Neuron (in vitro differentiated cells): ENCODE data around the gene MAST3.

ENCODE experiments used
- H2AFZ ChIP-seq: one replicate; pipeline ENCODE4 v1.6.1; 2013; ENCODE audit warnings: low read depth, mild to moderate bottlenecking, inconsistent platforms, low read length, moderate library complexity
- H3K27me3 ChIP-seq: one replicate; pipeline ENCODE4 v1.6.1; 2013; ENCODE audit warnings: low read length; ENCODE audit not compliant: insufficient read depth
- H3K36me3 ChIP-seq: one replicate; pipeline ENCODE4 v1.6.1; 2013; ENCODE audit warnings: low read length; ENCODE audit not compliant: insufficient read depth
- H3K4me1 ChIP-seq: one replicate; pipeline ENCODE4 v1.6.1; 2013; ENCODE audit warnings: low read length; ENCODE audit not compliant: insufficient read depth
- H3K4me3 ChIP-seq: 2 replicates; pipeline ENCODE4 v1.5.1; 2013; ENCODE audit warnings: mild to moderate bottlenecking, low read length, moderate library complexity
- H3K9me3 ChIP-seq: one replicate; pipeline ENCODE4 v1.6.1; 2013; ENCODE audit warnings: low read length

The MAST3 gene

GRCh38 chr19:18122424-18122823, 24.8 kb downstream of the MAST3 start:
- Histone ChIP-seq H2AFZ (no peak overlapping the region), H3K27me3 (no peaks in the 10 kb centered on the region), H3K4me1 (peaks cover 12% of the 10 kb centered on the region), H3K9me3 (no peaks in the 10 kb centered on the region), H3K4me3 (no peak overlapping the region), H3K36me3 (peaks cover 23% of the 10 kb centered on the region)

- Histone ChIP-seq H3K4me1 (peaks cover 11% of the 10 kb centered on the region), H3K36me3 (peaks cover 23% of the 10 kb centered on the region), H3K27me3 (no peaks in the 10 kb centered on the region), H2AFZ (no peak overlapping the region), H3K4me3 (no peak overlapping the region), H3K9me3 (no peaks in the 10 kb centered on the region)
Measured at GRCh38 chr19:18122860-18123795, 25.6 kb downstream of the MAST3 start.

GRCh38 chr19:18123819-18124218, 26.2 kb downstream of the MAST3 start:
- Histone ChIP-seq H3K9me3 (no peaks in the 10 kb centered on the region), H3K4me1 (peaks cover 7% of the 10 kb centered on the region), H3K4me3 (no peak overlapping the region), H3K27me3 (no peaks in the 10 kb centered on the region), H2AFZ (no peak overlapping the region), H3K36me3 (peaks cover 27% of the 10 kb centered on the region)

GRCh38 chr19:18126097-18126496, 28.5 kb downstream of the MAST3 start:
- Histone ChIP-seq H2AFZ (no peak overlapping the region), H3K36me3 (peaks cover 44% of the 10 kb centered on the region), H3K9me3 (no peaks in the 10 kb centered on the region), H3K27me3 (no peaks in the 10 kb centered on the region), H3K4me1 (no peaks in the 10 kb centered on the region), H3K4me3 (no peak overlapping the region)

GRCh38 chr19:18128044-18128443, 30.5 kb downstream of the MAST3 start:
- Histone ChIP-seq H3K27me3 (no peaks in the 10 kb centered on the region), H3K36me3 (peaks cover 51% of the 10 kb centered on the region), H3K9me3 (no peaks in the 10 kb centered on the region), H3K4me1 (no peaks in the 10 kb centered on the region), H3K4me3 (no peak overlapping the region), H2AFZ (no peak overlapping the region)

GRCh38 chr19:18128805-18129204, 31.2 kb downstream of the MAST3 start:
- Histone ChIP-seq H3K4me3 (no peak overlapping the region), H2AFZ (no peak overlapping the region), H3K9me3 (no peaks in the 10 kb centered on the region), H3K27me3 (no peaks in the 10 kb centered on the region), H3K36me3 (peaks cover 49% of the 10 kb centered on the region), H3K4me1 (no peaks in the 10 kb centered on the region)

GRCh38 chr19:18130523-18131242, 33.1 kb downstream of the MAST3 start:
- no peak overlapping the region for H2AFZ ChIP-seq
- H3K4me1 ChIP-seq = no peaks in the 10 kb centered on the region
- no peaks in the 10 kb centered on the region for H3K27me3 ChIP-seq
- H3K9me3 ChIP-seq = no peaks in the 10 kb centered on the region
- H3K36me3 ChIP-seq = peaks cover 47% of the 10 kb centered on the region
- H3K4me3 ChIP-seq = no peak overlapping the region

GRCh38 chr19:18131841-18132596, 34.4 kb downstream of the MAST3 start:
- no peak overlapping the region for H3K4me3 ChIP-seq
- peaks cover 50% of the 10 kb centered on the region for H3K36me3 ChIP-seq
- H3K4me1 ChIP-seq = no peaks in the 10 kb centered on the region
- H3K9me3 ChIP-seq = no peaks in the 10 kb centered on the region
- H2AFZ ChIP-seq = no peak overlapping the region
- no peaks in the 10 kb centered on the region for H3K27me3 ChIP-seq

GRCh38 chr19:18135712-18136584, 38.4 kb downstream of the MAST3 start:
- no peaks in the 10 kb centered on the region for H3K4me1 ChIP-seq
- H3K27me3 ChIP-seq = no peaks in the 10 kb centered on the region
- H3K4me3 ChIP-seq = no peak overlapping the region
- H2AFZ ChIP-seq = no peak overlapping the region
- H3K9me3 ChIP-seq = peaks cover 3% of the 10 kb centered on the region
- peaks cover 42% of the 10 kb centered on the region for H3K36me3 ChIP-seq

- Histone ChIP-seq H3K27me3 (no peaks in the 10 kb centered on the region), H3K4me3 (no peak overlapping the region), H3K36me3 (peaks cover 40% of the 10 kb centered on the region), H3K9me3 (peaks cover 3% of the 10 kb centered on the region), H3K4me1 (no peaks in the 10 kb centered on the region), H2AFZ (no peak overlapping the region)
Measured at GRCh38 chr19:18137242-18137641, 39.7 kb downstream of the MAST3 start.

GRCh38 chr19:18137657-18138339, 40.2 kb downstream of the MAST3 start:
- H3K36me3 ChIP-seq = peaks cover 34% of the 10 kb centered on the region
- no peaks in the 10 kb centered on the region for H3K4me1 ChIP-seq
- no peaks in the 10 kb centered on the region for H3K27me3 ChIP-seq
- no peak overlapping the region for H3K4me3 ChIP-seq
- H3K9me3 ChIP-seq = peaks cover 3% of the 10 kb centered on the region
- H2AFZ ChIP-seq = no peak overlapping the region

GRCh38 chr19:18140473-18140872, 42.9 kb downstream of the MAST3 start:
- Histone ChIP-seq H2AFZ (no peak overlapping the region), H3K36me3 (peaks cover 43% of the 10 kb centered on the region), H3K27me3 (no peaks in the 10 kb centered on the region), H3K4me1 (no peaks in the 10 kb centered on the region), H3K9me3 (peaks cover 3% of the 10 kb centered on the region), H3K4me3 (no peak overlapping the region)
